Measurements from ENCODE around the gene PLCG2.

PLCG2 gene

GRCh38 chr16:81917375-81917774, 138.3 kb downstream of the PLCG2 start:
- no peaks in the 10 kb centered on the region for H3K9me3 ChIP-seq (ENCODE audit: control insufficient read depth, insufficient read depth, low read length)
- no peaks in the 10 kb centered on the region for H3K36me3 ChIP-seq (ENCODE audit: insufficient read depth, low read length)
- no peak overlapping the region for H3K9ac ChIP-seq (ENCODE audit: low read depth, low read length)
- no peaks in the 10 kb centered on the region for H3K4me1 ChIP-seq (ENCODE audit: insufficient read depth, low read length)

GRCh38 chr16:81918927-81919326, 139.8 kb downstream of the PLCG2 start:
- no peaks in the 10 kb centered on the region for H3K36me3 ChIP-seq (ENCODE audit: insufficient read depth, low read length)

GRCh38 chr16:81920498-81920897, 141.4 kb downstream of the PLCG2 start:
- H3K4me1 ChIP-seq (ENCODE audit: insufficient read depth, low read length) = no peaks in the 10 kb centered on the region
- H3K9ac ChIP-seq (ENCODE audit: low read depth, low read length) = no peak overlapping the region
- H3K36me3 ChIP-seq (ENCODE audit: insufficient read depth, low read length) = no peaks in the 10 kb centered on the region
- H3K9me3 ChIP-seq (ENCODE audit: control insufficient read depth, insufficient read depth, low read length) = no peaks in the 10 kb centered on the region

More at GRCh38 chr16:81918927-81919326, 139.8 kb downstream of the PLCG2 start:
- H3K9me3 ChIP-seq (ENCODE audit: control insufficient read depth, insufficient read depth, low read length) = no peaks in the 10 kb centered on the region
- H3K4me1 ChIP-seq (ENCODE audit: insufficient read depth, low read length) = no peaks in the 10 kb centered on the region
- no peak overlapping the region for H3K9ac ChIP-seq (ENCODE audit: low read depth, low read length)

DNA sequence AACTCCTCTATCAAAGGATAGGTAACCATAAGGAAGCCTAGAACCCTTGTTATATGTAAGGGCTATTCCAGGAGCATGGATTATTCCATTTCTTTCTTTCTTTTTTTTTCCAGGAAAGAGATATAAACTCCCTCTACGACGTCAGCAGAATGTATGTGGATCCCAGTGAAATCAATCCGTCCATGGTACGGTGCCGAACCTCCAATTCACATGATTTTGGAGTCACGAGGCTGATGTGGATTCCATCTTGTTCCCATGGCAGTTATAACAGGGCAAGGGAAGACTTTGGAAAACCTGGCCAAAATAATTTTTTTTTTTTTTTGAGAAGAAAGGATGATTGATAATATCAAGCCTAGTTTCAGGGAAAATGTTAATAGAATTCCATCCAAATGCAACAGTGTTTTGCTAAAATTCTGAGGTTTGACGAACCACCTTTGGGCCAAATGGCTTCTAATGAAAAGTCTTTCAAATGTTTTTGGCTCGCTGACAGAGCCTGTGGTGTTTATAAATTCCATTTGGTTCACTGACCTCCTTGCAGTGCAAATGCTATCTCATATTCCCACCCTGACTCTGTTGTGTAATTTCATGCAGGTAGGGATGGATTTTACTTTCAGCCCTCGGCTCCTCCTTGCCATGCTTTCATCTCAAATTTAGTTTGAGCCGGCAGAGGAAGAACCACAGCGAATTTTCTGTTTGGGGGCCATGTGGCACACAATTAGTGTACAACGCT, 142.2 kb downstream of the PLCG2 start:
- Histone ChIP-seq H3K9me3 (ENCODE audit: control insufficient read depth, insufficient read depth, low read length) (no peaks in the 10 kb centered on the region), H3K36me3 (ENCODE audit: insufficient read depth, low read length) (no peaks in the 10 kb centered on the region), H3K4me1 (ENCODE audit: insufficient read depth, low read length) (no peaks in the 10 kb centered on the region), H3K9ac (ENCODE audit: low read depth, low read length) (no peak overlapping the region)

DNA sequence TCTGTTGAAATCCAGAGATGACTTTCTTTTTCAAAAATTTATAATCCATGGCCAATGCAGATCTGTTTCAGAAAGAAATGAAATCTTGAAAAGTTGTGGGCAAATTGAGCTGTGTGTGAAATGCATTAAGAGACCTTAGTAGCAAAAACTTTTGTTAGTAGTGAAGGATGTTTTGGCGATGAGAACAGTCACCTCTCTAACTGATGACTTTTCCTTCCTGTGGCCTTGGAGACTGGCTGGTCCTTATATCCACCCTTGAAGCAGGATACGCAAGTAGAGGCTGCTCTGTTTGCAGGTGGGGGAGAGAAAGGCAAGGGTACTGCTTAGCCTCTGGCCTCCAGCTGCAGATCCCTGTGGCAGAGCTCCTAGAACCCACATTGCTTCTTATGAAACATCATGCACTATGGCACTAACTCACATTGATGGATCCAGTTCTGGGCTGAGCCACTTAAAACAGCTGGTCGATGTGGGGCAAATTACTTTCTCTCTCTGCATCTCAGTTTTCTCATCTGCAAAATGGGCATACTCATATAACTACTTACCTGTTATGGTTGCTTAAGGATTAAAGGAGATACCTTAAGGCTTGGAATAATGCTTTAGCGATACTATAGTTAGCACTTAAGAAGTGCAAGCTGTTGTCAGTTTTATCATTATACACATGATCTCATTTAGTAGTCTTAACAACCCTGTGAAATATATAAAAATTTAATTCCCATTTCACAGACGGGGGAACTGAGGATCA, 142.9 kb downstream of the PLCG2 start:
- Histone ChIP-seq H3K36me3 (ENCODE audit: insufficient read depth, low read length) (no peaks in the 10 kb centered on the region), H3K4me1 (ENCODE audit: insufficient read depth, low read length) (no peaks in the 10 kb centered on the region), H3K9ac (ENCODE audit: low read depth, low read length) (no peak overlapping the region), H3K9me3 (ENCODE audit: control insufficient read depth, insufficient read depth, low read length) (no peaks in the 10 kb centered on the region)

- no peaks in the 10 kb centered on the region for H3K9me3 ChIP-seq (ENCODE audit: control insufficient read depth, insufficient read depth, low read length)
- H3K9ac ChIP-seq (ENCODE audit: low read depth, low read length) = no peak overlapping the region
- no peaks in the 10 kb centered on the region for H3K4me1 ChIP-seq (ENCODE audit: insufficient read depth, low read length)
- H3K36me3 ChIP-seq (ENCODE audit: insufficient read depth, low read length) = no peaks in the 10 kb centered on the region
These were observed 144.2 kb downstream of the PLCG2 start for GRCh38 chr16:81923296-81923695.

GRCh38 chr16:81925016-81925415, 145.9 kb downstream of the PLCG2 start:
- Histone ChIP-seq H3K36me3 (ENCODE audit: insufficient read depth, low read length) (no peaks in the 10 kb centered on the region), H3K4me1 (ENCODE audit: insufficient read depth, low read length) (no peaks in the 10 kb centered on the region), H3K9ac (ENCODE audit: low read depth, low read length) (no peak overlapping the region), H3K9me3 (ENCODE audit: control insufficient read depth, insufficient read depth, low read length) (no peaks in the 10 kb centered on the region)

GRCh38 chr16:81926036-81926435, 146.9 kb downstream of the PLCG2 start:
- Histone ChIP-seq H3K9me3 (ENCODE audit: control insufficient read depth, insufficient read depth, low read length) (no peaks in the 10 kb centered on the region), H3K36me3 (ENCODE audit: insufficient read depth, low read length) (no peaks in the 10 kb centered on the region), H3K4me1 (ENCODE audit: insufficient read depth, low read length) (no peaks in the 10 kb centered on the region), H3K9ac (ENCODE audit: low read depth, low read length) (no peak overlapping the region)

DNA sequence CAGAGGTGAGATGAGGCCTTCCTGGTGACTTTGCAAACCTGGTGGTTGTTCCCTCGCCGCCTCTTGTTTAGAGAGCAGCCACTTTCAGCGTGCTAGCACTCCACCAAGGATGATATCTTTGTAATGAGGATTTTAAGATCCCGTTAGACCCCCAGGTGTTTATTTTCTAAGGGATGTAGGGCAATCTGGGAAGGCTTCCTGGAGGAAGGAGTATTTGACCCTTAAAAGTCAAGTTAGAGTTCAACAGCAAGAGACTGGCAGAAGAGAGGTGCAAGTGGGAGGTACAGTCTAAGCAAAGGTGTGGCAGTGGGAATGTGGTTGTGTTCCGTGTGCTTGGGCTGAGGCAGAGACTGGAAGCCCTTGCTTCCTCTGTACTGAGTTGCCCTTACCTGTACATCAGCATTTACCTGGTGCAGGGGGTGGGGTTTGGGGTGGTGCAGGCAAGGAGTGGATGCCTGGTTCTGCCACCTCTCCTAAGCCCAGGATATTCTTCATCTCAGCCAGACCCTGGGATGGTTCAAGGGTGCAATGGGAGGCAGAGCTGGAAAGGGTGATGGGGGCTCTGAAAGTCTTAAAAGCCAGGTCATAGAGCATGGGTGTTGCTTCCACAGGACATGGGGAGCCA, 148.6 kb downstream of the PLCG2 start:
- H3K36me3 ChIP-seq (ENCODE audit: insufficient read depth, low read length) = no peaks in the 10 kb centered on the region
- H3K4me1 ChIP-seq (ENCODE audit: insufficient read depth, low read length) = no peaks in the 10 kb centered on the region
- no peak overlapping the region for H3K9ac ChIP-seq (ENCODE audit: low read depth, low read length)
- H3K9me3 ChIP-seq (ENCODE audit: control insufficient read depth, insufficient read depth, low read length) = no peaks in the 10 kb centered on the region

DNA sequence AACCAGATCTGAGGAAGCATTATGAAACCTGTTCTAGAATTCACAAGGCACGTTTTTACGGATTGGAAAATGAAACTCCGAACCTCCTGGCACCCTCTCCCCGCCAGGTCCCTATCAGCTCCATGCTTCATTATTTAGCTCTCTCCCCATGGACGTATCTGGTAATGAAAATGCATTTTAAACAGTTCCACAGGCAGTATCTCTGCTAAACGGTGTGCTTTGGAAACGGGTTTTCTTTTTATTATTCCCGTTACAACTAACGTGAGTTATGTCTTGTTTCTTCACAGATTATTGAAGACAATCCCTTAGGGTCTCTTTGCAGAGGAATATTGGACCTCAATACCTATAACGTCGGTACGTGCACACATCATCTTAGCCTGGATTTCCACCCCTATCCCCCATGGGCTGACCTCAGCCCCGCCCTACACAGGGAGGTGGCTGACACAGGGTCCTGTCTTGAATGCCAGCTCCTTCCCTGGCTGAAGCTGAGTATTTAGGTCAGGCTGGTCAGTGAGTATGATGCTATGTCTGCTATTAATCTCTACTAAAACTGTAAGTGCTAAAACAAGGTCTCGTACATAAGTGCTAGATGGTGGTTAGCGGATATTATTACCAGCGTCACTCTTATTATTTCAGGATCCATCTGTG, 149.3 kb downstream of the PLCG2 start:
- no peaks in the 10 kb centered on the region for H3K9me3 ChIP-seq (ENCODE audit: control insufficient read depth, insufficient read depth, low read length)
- H3K4me1 ChIP-seq (ENCODE audit: insufficient read depth, low read length) = no peaks in the 10 kb centered on the region
- H3K9ac ChIP-seq (ENCODE audit: low read depth, low read length) = no peak overlapping the region
- no peaks in the 10 kb centered on the region for H3K36me3 ChIP-seq (ENCODE audit: insufficient read depth, low read length)

GRCh38 chr16:81928975-81929374, 149.9 kb downstream of the PLCG2 start:
- no peak overlapping the region for H3K9ac ChIP-seq (ENCODE audit: low read depth, low read length)
- no peaks in the 10 kb centered on the region for H3K9me3 ChIP-seq (ENCODE audit: control insufficient read depth, insufficient read depth, low read length)
- no peaks in the 10 kb centered on the region for H3K36me3 ChIP-seq (ENCODE audit: insufficient read depth, low read length)
- H3K4me1 ChIP-seq (ENCODE audit: insufficient read depth, low read length) = no peaks in the 10 kb centered on the region

- Histone ChIP-seq H3K9ac (ENCODE audit: low read depth, low read length) (no peak overlapping the region), H3K9me3 (ENCODE audit: control insufficient read depth, insufficient read depth, low read length) (no peaks in the 10 kb centered on the region), H3K36me3 (ENCODE audit: insufficient read depth, low read length) (no peaks in the 10 kb centered on the region), H3K4me1 (ENCODE audit: insufficient read depth, low read length) (no peaks in the 10 kb centered on the region)
These were observed 150.8 kb downstream of the PLCG2 start for GRCh38 chr16:81929841-81930240.

DNA sequence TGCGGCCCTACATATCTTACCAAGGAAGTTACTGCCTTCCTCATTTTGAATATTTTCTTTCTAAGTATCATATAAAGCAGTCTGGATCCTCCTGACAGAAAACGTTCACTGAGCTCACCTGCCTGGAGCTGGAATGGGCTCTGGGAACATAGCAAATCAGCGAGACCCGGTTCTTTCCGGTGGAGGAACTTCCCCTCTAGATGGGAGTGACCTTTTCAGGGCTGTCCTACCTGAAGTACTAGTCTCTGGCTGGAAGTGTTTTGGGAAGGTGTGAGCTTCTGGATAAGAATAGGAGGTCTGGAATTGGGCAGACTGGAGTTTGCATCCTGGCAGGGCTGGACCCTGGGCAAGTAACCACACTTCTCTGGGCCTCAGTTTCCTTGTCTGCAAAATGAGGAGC, 152.8 kb downstream of the PLCG2 start:
- H3K4me1 ChIP-seq (ENCODE audit: insufficient read depth, low read length) = no peaks in the 10 kb centered on the region
- H3K36me3 ChIP-seq (ENCODE audit: insufficient read depth, low read length) = no peaks in the 10 kb centered on the region
- H3K9me3 ChIP-seq (ENCODE audit: control insufficient read depth, insufficient read depth, low read length) = no peaks in the 10 kb centered on the region
- no peak overlapping the region for H3K9ac ChIP-seq (ENCODE audit: low read depth, low read length)

GRCh38 chr16:81932668-81933067, 153.6 kb downstream of the PLCG2 start:
- Histone ChIP-seq H3K4me1 (ENCODE audit: insufficient read depth, low read length) (peaks cover 4% of the 10 kb centered on the region; the same call in 1 of the 2 replicates), H3K9me3 (ENCODE audit: control insufficient read depth, insufficient read depth, low read length) (no peaks in the 10 kb centered on the region), H3K36me3 (ENCODE audit: insufficient read depth, low read length) (no peaks in the 10 kb centered on the region), H3K9ac (ENCODE audit: low read depth, low read length) (no peak overlapping the region)
